HCT116 (cell line): ENCODE measurements around the gene HSBP1.

Source experiments
- EGR1 ChIP-seq: IDR thresholded peaks from 2 replicates; pipeline ENCODE4 v1.6.1; 2012; ENCODE audit warnings: low read depth
- ELF1 ChIP-seq: IDR thresholded peaks from 2 replicates; pipeline ENCODE4 v1.6.1; 2012; ENCODE audit warnings: low read depth, borderline replicate concordance
- EZH2 ChIP-seq: fragments of 200-600 bp; sonication (generic); IDR thresholded peaks from 2 replicates; pipeline ENCODE4 v1.6.1; 2017; ENCODE audit warnings: antibody characterized with exemption, mixed run types
- POLR2A ChIP-seq: IDR thresholded peaks from 2 replicates; pipeline ENCODE4 v1.7.0; 2011; ENCODE audit warnings: borderline replicate concordance; ENCODE audit not compliant: insufficient read depth, insufficient read length; ENCODE audit errors: extremely low read depth
- POLR2AphosphoS5 ChIP-seq: IDR thresholded peaks from 2 replicates; pipeline ENCODE4 v1.6.1; 2011; ENCODE audit warnings: mild to moderate bottlenecking, low read depth, low read length, moderate library complexity
- RAD21 ChIP-seq: IDR thresholded peaks from 2 replicates; pipeline ENCODE4 v1.6.1; 2012; ENCODE audit warnings: low read depth, mild to moderate bottlenecking
- YY1 ChIP-seq: IDR thresholded peaks from 2 replicates; pipeline ENCODE4 v1.6.1; 2011; ENCODE audit warnings: low read length, low read depth, moderate library complexity, mild to moderate bottlenecking; ENCODE audit not compliant: insufficient replicate concordance; ENCODE audit errors: extremely low read depth
- ZFX ChIP-seq: fragments of 450-650 bp; IDR thresholded peaks from 2 replicates; pipeline ENCODE4 v1.6.1; 2017
- TF ChIP-seq, protein P1 (sequence below): IDR thresholded peaks from 2 replicates; pipeline ENCODE4 v1.6.1; 2012
- TF ChIP-seq, protein P2 (sequence below), 3 experiments: fragments of 200-600 bp in 1 of 3; sonication (generic) in 1 of 3; IDR thresholded peaks in 2 of 3; conservative IDR thresholded peaks in 1 of 3; 2 replicates each; pipeline ENCODE4 v1.5.1; 2012 to 2017; ENCODE audit warnings: low read depth in 2 of 3, low read length in 2 of 3, antibody characterized with exemption in 1 of 3, borderline replicate concordance in 1 of 3, control low read depth in 1 of 3, mild to moderate bottlenecking in 1 of 3, mixed read lengths in 1 of 3, mixed run types in 1 of 3, moderate library complexity in 1 of 3; ENCODE audit not compliant: insufficient read depth in 1 of 3
- TF ChIP-seq, protein P3 (sequence below): IDR thresholded peaks from 2 replicates; pipeline ENCODE4 v1.6.1; 2012; ENCODE audit warnings: low read depth

DNA sequence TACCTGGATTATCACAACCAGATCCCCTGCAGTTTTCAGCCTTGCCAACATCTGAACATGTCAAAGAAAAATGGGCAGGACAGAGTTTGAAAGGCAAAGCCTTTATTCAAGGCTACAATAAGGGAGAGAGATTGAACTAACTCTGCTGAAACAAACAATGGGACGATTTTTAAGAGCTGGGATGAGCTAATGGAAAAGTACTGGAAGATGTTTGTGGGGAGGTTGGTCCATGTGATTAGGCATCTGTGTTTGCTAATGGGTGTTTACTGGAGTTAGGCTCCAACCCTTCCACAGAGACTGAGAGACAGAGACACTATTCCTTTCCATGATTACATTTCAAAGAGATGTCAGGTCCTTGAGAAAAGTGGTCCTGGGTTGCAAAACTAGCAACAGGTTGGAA is 35.0 kb upstream of the HSBP1 start:
- TF ChIP-seq, protein P1, sequence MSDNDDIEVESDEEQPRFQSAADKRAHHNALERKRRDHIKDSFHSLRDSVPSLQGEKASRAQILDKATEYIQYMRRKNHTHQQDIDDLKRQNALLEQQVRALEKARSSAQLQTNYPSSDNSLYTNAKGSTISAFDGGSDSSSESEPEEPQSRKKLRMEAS: no peak
- TF ChIP-seq POLR2AphosphoS5: no peak
- TF ChIP-seq, protein P2, sequence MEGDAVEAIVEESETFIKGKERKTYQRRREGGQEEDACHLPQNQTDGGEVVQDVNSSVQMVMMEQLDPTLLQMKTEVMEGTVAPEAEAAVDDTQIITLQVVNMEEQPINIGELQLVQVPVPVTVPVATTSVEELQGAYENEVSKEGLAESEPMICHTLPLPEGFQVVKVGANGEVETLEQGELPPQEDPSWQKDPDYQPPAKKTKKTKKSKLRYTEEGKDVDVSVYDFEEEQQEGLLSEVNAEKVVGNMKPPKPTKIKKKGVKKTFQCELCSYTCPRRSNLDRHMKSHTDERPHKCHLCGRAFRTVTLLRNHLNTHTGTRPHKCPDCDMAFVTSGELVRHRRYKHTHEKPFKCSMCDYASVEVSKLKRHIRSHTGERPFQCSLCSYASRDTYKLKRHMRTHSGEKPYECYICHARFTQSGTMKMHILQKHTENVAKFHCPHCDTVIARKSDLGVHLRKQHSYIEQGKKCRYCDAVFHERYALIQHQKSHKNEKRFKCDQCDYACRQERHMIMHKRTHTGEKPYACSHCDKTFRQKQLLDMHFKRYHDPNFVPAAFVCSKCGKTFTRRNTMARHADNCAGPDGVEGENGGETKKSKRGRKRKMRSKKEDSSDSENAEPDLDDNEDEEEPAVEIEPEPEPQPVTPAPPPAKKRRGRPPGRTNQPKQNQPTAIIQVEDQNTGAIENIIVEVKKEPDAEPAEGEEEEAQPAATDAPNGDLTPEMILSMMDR (IDR thresholded peaks at IDR 0.05 in 2 of 3, conservative IDR thresholded peaks at IDR 0.05 in 1 of 3; ENCODE audit: borderline replicate concordance in 1 of 3, insufficient read depth in 1 of 3, low read depth in 2 of 3, low read length in 2 of 3): no peak
- TF ChIP-seq POLR2A: no peak
- TF ChIP-seq, protein P3, sequence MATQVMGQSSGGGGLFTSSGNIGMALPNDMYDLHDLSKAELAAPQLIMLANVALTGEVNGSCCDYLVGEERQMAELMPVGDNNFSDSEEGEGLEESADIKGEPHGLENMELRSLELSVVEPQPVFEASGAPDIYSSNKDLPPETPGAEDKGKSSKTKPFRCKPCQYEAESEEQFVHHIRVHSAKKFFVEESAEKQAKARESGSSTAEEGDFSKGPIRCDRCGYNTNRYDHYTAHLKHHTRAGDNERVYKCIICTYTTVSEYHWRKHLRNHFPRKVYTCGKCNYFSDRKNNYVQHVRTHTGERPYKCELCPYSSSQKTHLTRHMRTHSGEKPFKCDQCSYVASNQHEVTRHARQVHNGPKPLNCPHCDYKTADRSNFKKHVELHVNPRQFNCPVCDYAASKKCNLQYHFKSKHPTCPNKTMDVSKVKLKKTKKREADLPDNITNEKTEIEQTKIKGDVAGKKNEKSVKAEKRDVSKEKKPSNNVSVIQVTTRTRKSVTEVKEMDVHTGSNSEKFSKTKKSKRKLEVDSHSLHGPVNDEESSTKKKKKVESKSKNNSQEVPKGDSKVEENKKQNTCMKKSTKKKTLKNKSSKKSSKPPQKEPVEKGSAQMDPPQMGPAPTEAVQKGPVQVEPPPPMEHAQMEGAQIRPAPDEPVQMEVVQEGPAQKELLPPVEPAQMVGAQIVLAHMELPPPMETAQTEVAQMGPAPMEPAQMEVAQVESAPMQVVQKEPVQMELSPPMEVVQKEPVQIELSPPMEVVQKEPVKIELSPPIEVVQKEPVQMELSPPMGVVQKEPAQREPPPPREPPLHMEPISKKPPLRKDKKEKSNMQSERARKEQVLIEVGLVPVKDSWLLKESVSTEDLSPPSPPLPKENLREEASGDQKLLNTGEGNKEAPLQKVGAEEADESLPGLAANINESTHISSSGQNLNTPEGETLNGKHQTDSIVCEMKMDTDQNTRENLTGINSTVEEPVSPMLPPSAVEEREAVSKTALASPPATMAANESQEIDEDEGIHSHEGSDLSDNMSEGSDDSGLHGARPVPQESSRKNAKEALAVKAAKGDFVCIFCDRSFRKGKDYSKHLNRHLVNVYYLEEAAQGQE: no peak
- no peak for TF ChIP-seq EZH2
- no peak for TF ChIP-seq RAD21
- TF ChIP-seq YY1: no peak
- TF ChIP-seq EGR1: no peak
- no peak for TF ChIP-seq ZFX
- no peak for TF ChIP-seq ELF1
